AML-193 (cell line): Measurements from ENCODE around the gene NLRP5.
"Not testable (repeated sequence)": the region's sequence is repeated elsewhere in the genome, so short reads cannot be mapped to it uniquely, and the experiment has no call there.

Experiments
- DNase-seq, 2 experiments: peaks; one replicate each; lab custom pipeline; 2025; lab: John Stamatoyannopoulos, UW

NLRP5 gene

DNA sequence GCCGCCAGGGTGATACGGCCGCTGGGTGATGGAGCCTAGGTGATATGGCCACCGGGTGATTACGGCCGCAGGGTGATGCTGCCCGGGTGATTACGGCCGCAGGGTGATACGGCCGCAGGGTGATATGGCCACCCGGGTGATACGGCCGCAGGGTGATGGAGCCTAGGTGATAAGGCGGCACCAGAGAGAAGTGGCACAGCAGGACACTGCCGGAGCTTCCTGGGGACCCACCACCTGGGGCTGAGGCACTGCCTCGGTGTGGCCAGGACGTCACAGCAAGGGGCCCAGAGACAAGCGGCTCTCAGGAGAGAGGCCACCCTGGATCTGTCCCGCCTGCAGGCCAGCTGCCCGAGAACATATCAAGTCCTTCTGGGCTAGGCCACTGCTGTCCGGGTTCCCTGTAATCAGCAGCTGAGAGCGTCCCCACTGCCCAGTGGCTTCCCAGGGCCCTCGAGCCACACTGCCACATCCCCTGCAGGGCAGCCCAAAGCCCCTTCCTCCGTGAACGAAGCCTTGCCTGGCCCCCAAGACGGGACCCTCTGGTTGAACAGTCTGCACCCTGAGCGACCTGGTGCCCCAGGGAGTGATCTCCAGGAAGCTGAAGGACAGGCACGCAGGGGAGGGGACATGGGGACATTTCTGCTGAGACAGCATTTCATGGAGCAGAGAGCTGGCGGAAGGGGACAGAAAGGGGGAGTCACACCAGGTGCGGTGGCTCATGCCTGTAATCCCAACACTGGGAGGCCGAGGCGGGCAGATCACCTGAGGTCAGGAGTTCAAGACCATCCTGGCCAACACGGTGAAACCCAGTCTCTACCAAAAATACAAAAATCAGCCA, 112.4 kb downstream of the NLRP5 start:
- DNase-seq: no peak

DNA sequence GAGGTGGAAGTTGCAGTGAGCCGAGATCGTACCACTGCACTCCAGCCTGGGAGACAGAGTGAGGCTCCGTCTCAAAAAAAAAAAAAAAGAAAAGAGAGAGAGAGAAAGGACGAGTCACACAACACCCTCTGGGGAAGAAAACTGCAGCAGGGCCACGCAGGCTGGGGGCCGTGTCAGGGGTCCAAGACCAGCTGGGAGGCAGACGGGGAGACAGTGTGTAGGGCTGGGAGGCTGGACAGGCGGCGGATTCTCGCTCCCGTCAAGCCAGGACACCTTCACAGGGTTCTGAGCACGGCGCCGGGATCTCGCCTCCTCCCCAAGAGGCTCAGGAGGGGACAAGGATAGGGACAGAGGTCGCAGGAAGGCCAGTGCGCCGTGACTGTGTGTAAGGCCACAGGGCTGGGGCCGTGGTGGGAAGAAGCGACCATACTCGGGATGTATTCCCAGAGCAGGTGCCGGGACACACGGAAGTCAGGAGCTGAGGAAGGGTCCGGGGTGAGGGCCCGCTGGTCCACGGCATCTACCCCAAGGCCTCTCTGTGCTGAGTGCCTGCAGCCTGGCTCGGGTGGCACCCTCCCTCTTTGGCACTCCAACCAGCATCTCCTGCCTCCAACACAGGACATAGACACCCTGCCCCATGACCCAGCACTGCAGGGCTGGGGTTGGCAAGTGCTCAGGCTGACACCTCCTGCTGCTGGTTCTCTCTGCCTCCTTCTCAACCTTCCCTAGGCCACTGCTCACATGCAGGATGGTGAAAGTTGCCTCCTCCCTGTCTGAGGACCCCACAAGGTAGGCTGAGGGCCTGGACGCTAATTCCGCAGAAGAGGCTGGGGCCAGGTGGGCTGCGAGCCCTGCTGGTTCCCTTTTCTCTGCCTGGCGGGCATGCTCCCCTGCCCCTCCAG, 113.3 kb downstream of the NLRP5 start:
- DNase-seq: no peak

DNA sequence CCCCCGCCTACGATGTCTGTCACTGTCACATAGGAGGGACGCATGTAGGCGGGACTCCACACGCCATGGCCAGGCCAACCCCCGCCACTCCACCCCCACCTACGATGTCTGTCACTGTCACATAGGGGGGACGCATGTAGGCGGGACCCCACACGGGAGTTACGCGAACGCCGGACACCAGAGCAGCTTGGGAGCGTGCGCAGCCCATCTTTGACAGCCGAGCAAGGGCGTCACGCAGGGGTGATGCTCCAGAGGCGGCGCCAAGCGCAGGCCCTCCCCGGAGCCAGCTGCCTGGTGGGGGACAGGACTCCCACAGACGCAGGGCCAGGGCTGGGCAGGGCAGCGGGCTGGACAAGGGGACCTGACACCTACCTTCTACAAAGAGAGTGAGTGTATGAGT, 114.5 kb downstream of the NLRP5 start:
- no peak for DNase-seq

DNA sequence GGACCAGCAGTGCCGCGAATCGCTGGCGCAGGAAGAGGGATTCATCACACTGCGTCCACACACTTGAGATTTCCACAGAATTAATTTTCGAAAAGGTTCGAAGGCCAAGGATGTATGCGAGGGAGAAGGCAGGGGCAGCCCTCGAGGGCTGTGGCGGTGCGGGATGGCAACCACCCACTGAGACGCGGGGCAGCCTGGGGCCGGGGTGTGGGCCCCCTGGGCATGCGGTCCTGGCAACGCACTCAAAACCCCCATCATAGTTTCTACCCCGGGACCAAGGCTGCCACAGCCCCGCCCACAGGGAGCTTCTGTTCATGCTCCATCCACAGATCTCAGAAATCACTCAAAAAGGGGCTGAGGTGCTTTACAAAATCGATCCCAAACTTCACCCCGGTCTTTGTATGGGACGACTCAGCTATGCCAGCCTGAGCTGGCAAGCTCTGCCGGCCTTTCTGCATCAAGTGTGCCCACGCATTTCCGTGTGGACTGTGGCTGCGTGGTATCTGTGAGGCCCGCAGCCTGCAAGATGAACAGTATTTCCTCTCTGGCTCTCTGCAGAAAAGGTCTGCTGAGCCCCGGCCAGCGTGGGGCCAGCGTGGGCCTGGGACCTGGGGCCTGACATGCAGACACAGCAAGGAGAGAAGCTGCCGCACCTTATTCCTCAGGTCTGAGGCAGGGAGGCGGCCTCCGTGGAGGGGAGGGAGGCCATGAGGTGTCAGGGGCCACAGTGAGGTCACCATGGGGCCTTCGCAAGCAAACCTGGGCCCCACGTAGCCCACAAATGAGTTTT, 115.4 kb downstream of the NLRP5 start:
- no peak for DNase-seq

DNA sequence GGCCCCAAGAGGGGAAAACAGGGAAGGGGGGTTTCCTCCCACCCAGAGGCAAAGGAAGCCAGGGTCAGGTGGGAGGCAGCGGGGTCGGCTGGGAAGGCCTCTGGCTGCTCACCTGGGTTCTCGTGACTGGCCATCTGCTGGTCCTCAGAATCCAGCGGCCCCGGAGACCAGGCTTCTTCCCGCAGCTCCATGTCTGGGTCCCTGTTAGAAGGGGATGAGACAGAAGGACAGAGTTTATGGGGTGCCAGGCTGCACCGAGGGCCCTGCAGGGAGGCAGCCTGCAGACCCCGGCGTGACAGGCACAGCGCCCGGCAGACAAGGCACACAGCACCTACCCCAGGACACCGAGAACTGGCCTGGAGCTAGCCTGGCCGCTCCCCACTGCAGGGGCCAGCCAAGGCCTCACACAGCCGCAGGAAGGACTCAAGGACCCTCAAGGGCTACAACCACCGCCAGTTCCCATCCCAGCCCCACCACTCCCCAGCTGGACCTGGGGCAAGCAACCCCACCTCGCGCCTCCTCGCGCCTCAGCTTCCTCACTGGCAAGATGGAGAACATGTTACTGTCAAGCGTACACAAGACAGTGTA, 116.5 kb downstream of the NLRP5 start:
- no peak for DNase-seq

DNA sequence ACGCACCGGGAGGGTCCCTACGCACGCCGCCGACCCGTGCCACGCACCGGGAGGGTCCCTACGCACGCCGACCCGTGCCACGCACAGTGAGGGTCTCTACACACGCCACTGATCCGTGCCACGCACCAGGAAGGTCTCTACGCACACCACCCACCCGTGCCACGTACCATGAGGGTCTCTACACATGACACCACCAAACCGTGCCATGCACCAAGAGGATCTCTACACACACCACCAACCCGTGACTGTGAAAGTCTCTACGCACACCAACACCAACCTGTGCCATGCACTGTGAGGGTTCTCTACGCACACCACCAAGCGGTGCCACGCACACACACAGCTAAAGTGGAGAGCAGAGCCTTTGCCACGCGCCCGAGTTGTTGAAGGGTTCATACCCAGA, 117.8 kb downstream of the NLRP5 start:
- no peak for DNase-seq

DNA sequence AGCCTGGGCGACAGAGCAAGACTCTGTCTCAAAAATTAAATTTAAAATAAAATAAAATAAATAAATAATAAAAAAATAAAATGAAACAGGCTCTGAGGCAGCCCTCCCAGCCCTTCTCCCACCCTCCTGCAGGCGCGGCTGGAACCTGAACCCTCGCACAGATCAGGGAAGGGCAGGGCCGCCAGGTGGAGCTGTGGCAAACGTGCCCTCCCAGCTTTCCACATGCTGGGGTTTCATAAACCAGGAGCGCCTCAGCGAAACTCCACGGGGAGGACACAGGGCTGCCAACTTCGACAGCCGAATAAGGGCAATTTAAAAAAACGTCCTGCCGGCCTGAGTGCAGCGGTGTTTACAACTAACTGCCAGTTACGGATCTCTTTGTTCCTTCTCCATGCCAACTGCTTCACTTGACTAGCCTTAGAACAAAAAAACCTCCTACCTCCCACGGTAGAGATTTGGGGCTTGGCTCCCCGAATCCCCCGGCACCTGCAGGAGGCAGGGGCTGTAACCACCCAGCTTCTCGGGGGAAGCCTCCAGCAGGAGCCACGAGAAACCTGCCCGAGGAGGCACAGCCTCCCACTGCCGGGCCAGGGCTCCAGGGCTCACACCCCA, 118.6 kb downstream of the NLRP5 start:
- no peak for DNase-seq

DNA sequence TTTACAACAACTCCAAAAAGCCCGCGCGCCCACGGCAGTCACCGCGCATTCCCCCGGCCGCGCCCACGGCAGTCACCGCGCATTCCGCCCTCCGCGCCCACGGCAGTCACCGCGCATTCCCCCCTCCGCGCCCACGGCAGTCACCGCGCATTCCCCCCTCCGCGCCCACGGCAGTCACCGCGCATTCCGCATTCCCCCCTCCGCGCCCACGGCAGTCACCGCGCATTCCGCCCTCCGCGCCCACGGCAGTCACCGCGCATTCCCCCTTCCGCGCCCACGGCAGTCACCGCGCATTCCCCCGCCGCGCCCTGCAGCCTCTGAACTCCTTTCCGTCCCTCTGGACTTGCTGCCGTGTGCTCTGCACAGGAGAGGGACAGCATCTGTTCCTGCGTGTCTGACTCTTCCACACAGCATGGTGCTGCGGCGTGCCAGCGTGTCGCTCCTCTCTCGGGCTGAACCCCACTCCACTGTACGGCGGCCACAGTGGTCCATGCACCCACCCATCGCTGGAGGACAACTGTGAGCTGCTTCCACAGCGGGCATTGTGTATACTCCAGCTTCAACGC, 119.3 kb downstream of the NLRP5 start:
- DNase-seq: not testable (repeated sequence)

DNA sequence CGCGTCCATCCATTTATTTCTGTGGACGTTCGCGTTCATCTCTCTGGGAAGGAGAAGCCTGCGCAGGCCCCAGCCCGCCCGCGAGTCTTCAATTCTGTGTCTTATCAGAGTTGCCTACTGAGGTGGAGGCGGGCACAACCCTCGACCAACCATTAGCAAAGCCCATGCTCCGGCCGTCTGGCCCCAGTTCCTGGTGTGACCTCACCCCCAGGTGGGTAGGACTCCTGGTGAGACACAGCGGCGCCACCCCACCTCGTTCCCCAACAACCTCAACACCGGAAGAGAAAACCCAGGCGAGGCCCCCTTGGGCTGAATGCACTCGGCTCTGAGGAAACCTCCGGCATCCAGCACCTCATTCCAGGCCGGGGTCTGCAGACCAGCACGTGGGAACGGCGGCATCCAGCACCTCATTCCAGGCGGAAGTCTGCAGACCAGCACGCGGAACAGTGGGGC, 119.8 kb downstream of the NLRP5 start:
- DNase-seq: no peak

DNA sequence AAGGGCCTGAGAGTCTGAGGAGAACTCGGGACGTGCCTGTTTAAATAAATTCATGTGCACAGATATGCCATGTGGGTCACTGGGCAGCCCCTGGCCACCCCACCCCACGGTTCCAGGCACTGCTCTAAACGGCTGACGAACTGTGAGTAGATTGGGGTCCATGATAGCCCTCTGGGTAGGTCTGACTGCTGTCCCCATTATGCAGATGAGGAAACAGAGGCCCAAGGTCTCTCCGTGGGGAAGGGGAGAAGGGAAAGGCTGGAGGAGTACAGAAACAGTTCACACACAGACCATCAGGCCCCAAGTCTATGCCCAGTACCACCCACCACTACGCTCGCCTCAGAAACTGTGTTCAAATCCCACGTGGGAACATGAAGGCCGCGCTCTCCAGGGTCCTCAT, 120.4 kb downstream of the NLRP5 start:
- no peak for DNase-seq

DNA sequence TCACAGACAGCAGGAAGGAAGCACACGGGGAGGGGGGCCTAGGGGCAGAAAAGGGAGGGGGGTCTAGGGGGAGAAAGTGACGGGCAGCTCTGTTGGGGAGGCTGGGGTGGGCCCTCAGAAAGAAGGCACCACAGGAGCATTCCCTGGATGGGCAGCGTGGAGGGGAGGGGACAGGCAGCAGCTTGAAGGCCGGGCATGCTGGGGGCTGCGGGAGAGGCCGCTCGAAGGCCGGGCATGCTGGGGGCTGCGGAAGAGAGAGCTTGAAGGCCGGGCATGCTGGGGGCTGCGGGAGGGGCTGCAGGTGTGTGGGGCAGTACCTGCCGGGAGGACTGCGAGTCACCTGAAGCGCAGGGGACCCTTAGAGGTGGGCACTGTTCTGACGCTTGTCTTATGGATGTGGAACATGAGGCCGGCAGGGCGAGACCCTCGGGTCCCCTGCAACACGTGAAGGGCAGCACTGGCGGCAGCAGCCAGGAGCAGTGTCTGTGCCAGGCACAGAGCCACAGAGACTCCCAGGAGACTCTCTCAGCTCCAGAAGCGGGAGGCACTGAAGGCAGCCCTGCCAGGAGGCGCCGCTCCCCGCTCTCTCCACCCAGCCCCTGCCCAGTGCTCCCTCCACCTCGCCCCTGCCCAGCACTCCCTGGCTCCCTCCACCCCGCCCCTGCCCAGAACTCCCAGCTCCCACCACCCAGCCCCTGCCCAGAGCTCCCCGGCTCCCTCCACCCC, 121.2 kb downstream of the NLRP5 start:
- no peak for DNase-seq

DNA sequence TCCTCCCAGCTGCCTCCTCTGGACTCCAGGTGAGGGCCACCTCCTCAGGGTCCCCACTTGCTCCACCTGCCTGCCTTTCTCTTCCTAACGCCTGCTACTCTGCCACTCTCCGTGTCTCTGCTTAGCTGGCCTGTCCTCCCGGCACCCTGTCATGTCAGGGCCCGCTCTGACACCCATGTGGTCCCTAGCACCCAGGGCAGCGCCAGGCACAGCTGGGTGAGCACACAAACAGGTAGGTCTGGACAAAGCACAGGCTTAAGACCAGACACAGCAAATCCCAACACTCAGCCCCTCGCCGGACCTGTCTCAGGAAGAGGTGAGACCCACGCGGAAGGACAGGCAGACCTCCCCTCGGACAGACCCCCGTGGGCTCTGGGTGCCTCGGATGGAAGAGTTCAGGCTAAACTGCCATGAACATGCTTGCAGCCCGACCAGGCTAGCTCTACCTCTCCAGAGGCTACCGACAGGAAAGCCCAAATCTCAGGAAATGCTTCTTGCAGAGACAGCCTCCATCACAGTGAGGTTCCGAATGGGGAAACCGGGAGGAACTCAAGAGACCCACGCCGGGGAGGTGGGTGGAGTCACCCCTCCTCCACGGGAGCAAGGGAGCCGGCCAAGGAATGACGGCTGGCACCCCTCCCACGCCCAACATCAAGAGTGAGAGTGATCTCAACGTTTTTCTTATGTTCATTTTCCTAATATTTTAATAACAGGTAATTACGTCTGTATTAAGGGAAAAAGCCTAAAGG, 122.0 kb downstream of the NLRP5 start:
- no peak for DNase-seq

DNA sequence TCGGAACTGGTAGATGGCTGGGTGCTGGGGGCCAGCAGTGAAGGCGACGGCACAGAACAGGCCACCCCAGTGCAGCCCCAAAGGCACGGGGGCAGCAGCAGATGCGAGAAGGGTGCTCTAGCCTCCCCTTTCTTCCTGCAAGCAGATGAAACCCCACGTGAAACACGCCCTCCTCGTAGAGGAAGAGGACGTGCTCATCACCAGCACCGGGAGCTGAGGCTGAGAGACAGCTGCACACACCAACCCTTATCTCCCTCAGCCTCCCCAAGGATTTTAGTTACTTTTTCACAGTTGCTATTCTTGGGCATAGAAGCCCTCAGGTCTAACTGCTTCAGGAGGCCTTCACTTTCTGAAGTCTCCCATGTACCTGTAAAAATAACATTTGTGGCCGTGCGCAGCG, 122.7 kb downstream of the NLRP5 start:
- DNase-seq: no peak

DNA sequence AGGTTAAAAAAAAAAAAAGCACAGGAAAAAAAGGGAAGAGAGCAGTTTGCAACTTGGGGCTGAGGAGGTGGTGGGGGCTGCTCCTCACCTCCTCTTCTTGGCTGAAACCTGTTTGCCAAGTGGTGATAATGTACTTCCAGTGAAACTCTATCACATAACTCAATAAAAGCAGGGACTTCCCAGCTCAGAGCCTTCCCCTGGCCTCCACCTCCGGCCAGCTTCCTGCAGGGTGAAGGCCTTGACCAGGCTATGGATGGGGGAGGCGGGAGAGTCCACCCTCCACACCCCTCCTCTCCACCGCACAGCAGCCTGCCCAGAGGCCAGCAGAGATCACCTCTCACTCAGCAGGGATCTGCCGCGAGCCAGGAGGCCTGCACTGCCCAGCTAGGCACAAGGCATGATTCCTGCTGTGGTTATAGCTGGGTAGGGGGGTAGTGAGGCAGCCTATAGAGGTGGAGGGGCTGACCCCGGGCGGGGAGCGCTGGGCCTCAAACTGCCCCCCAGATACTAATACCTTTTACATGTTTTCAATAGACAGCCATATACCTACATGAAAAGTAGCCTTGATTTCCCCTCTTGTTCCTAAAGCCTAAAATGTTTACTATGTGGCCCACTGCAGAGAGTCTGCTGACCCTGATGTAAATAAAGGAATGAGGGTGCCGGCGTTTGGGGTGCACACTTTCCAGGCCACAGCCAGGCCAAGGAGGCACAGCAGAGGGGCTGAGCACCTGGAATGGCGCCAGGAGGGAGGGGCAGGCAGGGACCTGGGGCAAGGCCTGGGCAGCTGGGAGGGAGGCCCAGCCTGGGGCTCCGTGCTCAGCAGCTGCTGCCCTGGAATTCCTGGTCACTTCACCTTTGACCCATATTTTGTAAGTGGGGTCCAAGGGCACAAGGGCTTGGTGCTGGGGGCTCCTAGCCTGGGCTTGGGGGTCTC, 124.2 kb downstream of the NLRP5 start:
- DNase-seq: no peak
